ENCODE data around the gene ERGIC1. TPM values are rescaled to one million over a fixed set of nuclear protein-coding genes. Genes with fewer than 3 reads are reported as not detected.
"Not testable (repeated sequence)": the region's sequence is repeated elsewhere in the genome, so short reads cannot be mapped to it uniquely, and the experiment has no call there.

ERGIC1 gene
- polyA plus RNA-seq, 3 donors, result 66.5 to 123 (median 119) TPM

DNA sequence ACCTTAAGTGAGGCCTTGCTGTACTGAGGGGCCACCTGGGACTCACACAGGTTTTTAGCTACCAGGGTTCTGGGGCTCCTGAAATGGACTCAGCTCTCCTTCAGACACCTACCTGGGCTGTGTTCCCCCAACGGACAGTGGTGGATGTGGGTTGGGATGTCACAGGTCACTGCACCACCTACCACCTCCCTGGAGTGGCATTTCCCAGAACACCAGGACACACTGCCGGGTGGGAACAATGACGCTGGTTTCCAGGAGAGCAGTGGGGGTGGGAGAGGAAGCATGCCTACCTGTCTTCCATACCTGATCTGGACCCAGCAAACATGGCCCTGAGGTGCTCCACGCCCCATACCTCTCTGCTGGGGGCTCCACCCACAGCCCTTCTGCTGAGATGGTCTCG, 20.9 kb downstream of the ERGIC1 start:
- 79 to 90% (median 88%) methylated on average over 5 of the region's 5 CpGs for WGBS, 3 donors
- H3K27ac ChIP-seq (ENCODE audit: low read depth, low read length), result no peak overlapping the region

DNA sequence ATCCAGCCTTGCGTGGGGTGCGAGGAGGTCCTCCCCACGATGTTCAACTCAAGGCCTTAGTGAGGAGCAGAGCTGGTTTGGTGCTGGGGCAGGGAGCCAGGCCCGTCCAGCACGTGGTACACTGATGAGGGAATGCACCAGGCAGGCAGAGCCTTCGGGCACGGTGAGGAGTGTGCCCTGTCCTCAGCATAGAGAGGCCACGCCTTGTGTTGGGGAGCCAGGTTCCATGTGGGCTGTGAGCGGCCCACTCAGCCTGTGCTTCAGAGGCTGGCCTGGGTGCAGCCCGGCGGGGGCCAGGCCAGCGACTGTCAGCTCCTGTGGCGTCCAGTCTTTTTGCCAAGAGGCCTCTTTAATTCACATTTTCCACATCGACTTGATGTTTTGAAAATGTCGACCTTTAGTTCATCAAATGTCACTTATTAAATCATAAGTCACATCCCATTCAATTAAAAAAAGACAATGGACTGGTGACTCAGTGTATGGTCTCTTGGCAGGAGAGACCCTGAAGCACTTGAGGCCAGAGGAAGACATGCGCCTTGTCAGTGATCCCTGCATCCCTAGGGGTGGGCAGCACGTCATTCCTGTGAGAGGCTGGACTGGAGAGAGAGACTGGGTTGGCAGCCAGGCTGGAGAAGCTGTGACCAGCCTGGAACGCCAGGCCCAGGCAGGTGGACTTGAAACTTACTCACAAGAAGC, 21.7 kb downstream of the ERGIC1 start:
- WGBS, 3 donors, result 65 to 77% (median 72%) methylated on average over 18 of the region's 18 CpGs
- H3K27ac ChIP-seq (ENCODE audit: low read depth, low read length), result no peak overlapping the region

DNA sequence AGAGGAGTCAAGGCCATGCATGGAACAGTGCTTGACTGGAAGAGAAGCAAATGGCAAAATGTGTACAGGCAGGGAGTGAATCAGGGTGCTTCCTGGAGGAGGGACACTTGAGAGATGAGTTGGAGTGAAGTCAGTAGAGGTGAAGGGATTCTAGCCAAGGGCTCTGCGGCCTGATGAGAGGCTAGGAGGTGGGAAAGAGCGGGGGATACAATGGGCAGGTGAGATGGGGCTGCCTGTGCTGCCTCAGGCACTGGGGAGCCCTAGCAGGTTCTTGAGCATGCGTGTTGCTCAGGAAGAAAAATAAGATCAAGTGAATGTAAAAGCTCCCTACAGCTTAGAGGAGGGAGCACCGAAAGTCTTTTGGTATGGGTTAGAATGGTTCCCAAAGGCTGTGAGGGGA, 22.3 kb downstream of the ERGIC1 start:
- H3K27ac ChIP-seq (ENCODE audit: low read depth, low read length), result no peak overlapping the region
- WGBS, 3 donors, result 96 to 99% (median 98%) methylated on average over 4 of the region's 4 CpGs

DNA sequence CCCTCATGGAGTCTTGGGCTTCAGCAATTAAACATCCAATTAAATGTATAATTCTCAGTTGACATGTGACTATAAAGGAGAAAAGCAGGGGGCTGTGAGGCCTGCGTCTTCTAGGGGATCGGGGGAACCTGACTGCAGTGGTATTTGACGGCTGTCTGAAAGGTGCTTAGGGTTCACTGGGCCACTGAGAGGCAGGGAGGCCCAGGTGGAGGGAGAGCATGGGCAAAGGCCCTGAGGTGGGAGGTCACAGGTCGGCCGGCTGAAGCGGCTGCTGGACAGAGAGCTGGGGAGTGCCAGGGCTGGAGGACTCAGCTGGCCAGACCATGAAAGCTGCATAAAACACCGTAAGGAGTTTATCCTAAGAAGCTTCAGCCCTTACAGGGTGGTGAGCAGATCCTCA, 23.9 kb downstream of the ERGIC1 start:
- 83 to 92% (median 90%) methylated on average over 7 of the region's 7 CpGs for WGBS, 3 donors
- H3K27ac ChIP-seq (ENCODE audit: low read depth, low read length), result peak overlapping the region; percentile 83

DNA sequence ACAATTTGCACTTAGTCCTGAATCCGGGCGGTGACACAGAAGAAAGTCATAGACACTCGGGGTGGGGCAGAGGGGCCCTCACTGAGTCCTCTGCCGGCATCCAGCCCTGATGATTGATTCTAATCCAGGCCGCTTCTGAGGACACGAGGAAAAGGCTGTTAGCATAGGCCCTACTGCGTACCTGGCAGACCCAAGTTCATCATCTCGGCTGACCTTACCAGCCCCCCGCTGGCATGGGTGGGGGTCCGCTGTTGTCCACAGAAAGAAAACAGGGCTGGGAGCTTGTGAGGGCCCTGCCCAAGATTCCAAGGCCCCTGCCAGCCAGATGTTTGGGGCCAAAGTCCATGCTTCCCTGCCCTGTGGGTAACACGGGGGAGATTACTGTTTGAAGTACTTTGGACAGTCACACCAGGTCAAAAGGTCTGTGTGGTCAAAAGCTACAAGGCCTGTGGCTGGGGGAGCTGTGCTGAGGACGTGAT, 24.5 kb downstream of the ERGIC1 start:
- 64 to 75% (median 68%) methylated on average over 12 of the region's 12 CpGs for WGBS, 3 donors
- H3K27ac ChIP-seq (ENCODE audit: low read depth, low read length), result peak overlapping the region; percentile 83

DNA sequence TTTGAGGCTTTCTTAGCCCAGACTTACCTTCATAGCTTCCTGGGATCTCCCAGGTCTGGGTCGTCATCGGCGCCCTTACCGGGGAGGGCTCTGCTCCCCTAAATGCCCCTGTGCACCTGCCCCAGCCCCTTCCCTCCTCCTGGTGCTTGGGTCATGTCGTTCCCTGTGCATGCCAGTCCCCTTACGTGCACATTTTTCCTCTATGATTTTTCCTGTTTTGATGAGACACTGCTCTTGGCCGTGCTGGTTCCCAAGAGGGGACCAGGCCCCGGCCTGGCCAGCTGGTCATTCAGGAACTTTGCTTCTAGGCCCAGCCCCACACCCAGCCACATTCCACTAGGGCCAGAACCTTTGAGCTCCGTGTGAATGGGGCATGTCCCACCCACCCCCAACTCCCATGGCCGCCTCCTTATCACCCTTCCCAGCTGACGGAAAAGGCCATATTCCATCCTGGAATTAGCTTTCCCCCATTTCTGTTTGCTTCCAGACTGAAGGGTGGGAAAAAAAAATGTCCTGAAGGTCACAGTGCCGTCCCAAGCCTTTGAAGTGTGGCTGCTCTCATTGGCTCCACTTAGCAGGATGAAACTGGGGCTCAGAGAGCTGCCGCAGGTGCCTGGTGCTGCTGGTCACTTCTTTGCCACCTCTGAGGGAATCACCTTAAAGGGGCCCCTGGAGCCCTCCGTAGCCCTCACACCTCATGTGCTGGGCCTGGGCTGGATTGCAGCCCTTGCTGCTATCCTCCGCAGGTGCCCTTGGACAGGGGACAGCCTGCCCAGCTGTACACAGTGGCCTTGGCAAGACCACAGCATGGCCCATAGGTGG, 25.1 kb downstream of the ERGIC1 start:
- WGBS, 3 donors, result 39 to 55% (median 50%) methylated on average over 15 of the region's 15 CpGs
- peak overlapping the region; percentile 83 for H3K27ac ChIP-seq (ENCODE audit: low read depth, low read length)

DNA sequence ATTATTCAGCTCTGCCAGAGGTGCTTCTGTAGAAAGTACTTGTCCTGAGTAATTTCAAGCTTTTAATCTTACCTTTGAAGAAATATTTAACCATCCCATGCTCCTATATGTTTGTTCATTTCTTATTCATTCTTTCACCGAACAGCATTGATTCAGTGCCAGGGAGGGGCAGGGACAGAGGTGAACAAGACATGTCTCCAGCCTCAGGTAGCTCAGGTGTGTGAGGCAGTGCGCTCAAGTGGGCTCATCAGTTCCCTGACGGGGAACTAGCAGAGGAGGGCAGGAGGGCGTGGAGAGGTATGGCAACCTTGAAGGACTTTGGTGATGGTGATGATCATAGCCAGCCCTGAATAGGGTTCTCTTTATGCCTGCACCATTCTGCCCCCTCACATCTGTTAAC, 25.9 kb downstream of the ERGIC1 start:
- WGBS, 3 donors, result 66 to 87% (median 83%) methylated on average over 4 of the region's 4 CpGs

DNA sequence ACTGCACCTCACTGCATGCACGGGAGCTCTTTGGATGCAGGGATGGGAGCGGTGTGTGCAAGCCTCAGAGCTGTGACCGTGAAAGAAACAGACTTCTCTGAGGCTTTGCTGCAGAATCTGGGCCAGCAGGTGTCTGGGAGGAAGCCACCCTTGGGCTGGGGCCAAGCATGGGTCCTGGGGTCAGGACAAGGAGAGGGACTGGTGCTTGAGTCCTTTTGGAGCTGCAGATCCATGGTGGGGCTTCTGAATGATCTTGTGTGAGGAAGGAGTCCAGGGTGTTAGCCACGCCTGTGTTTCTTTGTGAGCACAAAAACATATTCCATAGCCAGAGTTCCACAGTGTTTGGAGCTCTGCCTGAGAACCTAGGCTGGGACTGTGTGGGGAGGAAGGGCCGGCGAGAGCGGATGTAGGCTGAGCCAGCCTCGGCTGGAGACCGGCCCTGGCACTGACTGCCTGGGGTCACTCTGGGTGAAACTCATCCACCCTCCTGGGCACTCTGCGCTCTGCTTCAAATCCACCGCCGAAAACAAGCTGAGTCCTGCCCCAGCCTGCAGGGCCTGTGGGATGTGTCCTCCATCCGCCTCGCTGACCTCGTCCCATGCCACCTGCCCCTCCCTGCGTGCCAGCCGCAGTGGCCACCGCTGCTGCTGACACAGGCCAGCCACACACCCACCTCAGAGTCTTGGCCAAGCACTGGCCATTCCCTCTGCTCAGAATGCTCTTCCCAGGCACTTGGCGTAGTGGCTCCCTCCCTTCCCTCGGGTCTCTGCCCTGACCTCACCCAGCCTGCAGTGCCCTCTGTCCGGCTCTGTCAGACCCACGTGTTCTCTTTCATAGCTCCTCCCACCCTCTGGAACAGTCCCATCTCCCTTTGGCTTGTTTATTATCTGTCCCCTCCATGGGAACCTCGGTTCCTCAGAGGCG, 26.7 kb downstream of the ERGIC1 start:
- WGBS, 3 donors, result 35 to 50% (median 43%) methylated on average over 24 of the region's 24 CpGs
- H3K27ac ChIP-seq (ENCODE audit: low read depth, low read length), result peak overlapping the region; percentile 70

More for the DNA sequence above, 25.9 kb downstream of the ERGIC1 start:
- H3K27ac ChIP-seq (ENCODE audit: low read depth, low read length), result peak overlapping the region; percentile 83

DNA sequence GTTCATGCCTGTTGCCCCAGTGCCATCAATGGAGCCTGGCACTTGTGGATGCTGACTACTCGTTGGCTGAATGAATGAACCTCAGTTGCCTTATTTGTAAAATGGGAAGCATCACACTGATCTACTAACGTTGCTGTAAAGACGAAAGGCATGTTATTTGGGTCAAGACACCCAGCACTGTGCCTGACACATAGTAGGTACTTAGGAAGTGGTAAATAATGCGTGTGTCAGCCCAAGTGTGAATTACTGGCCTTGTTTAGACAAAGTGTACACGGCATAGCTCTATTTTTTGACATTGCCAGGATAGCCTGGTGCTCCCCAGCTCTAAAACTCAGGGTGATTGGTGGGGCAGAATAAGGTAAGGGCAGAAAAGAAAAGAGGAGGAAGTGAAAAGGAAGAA, 27.4 kb downstream of the ERGIC1 start:
- 68 to 78% (median 76%) methylated on average over 5 of the region's 5 CpGs for WGBS, 3 donors

DNA sequence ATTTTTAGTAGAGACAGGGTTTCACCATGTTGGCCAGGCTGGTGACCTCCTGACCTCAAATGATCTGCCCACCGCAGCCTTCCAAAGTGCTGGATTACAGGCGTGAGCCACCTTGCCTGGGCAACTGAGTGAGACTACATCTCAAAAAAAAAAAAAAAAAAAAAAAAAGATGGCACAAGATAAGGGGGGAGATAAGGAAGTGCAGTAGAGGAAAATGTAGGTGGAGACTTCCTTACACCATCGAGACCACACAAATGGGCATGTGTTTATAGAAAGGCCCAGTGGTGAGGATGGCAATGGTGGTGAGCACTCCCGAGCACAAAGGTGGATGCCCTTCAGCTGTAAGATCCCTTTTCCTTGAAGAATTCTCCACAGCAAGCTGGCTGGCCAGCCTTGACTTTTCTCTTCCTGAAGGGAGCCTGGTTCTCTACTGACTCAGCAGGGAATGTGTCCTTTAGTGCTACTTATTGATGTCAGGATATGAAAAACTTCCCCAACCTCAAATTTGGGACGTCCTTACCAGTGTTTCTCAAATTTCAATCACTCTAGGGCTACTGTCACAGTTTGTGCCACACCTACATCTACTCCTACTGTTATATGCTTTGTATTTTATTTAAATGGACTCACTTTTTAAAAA, 28.2 kb downstream of the ERGIC1 start:
- WGBS, 3 donors, result 66 to 85% (median 69%) methylated on average over 5 of the region's 5 CpGs
- no peak overlapping the region for H3K27ac ChIP-seq (ENCODE audit: low read depth, low read length)

More for the DNA sequence above, 27.4 kb downstream of the ERGIC1 start:
- peak overlapping the region; percentile 70 for H3K27ac ChIP-seq (ENCODE audit: low read depth, low read length)

DNA sequence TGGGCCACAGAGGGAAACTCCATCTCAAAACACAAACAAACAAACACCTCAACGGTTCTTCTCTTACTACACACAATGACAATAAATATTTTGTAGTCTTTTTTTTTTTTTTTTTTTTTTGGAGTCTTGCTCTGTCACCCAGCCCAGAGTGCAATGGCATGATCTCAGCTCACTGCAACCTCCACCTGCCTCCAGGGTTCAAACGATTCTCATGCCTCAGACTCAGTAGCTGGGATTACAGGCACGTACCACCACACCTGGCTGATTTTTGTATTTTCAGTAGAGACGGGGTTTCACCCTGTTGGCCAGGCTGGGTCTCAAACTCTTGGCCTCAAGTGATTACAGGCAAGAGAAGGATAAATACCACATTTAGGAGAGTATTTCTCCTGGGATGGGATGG, 30.1 kb downstream of the ERGIC1 start:
- WGBS, 3 donors, result 81 to 83% (median 83%) methylated on average over 4 of the region's 4 CpGs
- H3K27ac ChIP-seq (ENCODE audit: low read depth, low read length), result not testable (repeated sequence)

DNA sequence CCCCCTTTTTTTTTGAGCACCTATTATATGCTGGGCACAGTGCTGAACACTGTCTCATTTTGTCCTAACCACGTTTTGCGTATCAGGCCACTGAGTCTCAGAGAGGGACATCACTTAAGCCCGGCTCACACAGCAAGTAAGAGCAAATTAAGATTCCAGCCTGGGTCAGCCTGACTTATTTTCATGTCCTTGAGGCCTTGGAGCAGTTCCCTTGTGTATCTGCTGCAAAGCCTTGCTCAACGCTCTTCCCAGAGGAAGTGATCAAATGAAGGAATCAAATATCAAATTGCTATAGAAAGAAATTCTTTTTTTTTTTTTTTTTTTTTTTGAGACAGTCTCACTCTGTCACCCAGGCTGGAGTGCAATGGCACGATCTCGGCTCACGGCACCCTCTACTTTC, 30.7 kb downstream of the ERGIC1 start:
- WGBS, 3 donors, result 75 to 87% (median 86%) methylated on average over 7 of the region's 7 CpGs
- H3K27ac ChIP-seq (ENCODE audit: low read depth, low read length), result no peak overlapping the region

DNA sequence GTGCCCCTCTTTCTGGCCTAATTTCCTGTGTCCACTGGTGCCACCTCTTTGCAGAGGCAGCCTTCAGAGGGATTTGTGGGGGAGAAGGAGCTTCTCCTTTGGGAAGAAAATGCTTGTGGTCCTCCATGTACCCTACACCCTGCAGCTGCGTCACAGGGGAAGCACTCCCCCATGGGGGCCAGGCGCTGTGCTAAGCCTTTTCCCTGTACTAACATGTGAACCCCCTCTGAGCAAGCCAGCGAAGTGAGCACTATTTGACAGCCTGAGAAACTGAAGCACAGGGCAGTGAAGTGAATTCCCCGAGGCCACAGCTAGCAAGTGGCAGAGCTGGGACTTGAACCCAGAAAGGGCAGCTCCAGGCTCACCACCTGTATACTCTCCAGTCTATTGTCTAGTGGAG, 32.3 kb downstream of the ERGIC1 start:
- WGBS, 3 donors, result 84 to 91% (median 90%) methylated on average over 4 of the region's 4 CpGs
- no peak overlapping the region for H3K27ac ChIP-seq (ENCODE audit: low read depth, low read length)

DNA sequence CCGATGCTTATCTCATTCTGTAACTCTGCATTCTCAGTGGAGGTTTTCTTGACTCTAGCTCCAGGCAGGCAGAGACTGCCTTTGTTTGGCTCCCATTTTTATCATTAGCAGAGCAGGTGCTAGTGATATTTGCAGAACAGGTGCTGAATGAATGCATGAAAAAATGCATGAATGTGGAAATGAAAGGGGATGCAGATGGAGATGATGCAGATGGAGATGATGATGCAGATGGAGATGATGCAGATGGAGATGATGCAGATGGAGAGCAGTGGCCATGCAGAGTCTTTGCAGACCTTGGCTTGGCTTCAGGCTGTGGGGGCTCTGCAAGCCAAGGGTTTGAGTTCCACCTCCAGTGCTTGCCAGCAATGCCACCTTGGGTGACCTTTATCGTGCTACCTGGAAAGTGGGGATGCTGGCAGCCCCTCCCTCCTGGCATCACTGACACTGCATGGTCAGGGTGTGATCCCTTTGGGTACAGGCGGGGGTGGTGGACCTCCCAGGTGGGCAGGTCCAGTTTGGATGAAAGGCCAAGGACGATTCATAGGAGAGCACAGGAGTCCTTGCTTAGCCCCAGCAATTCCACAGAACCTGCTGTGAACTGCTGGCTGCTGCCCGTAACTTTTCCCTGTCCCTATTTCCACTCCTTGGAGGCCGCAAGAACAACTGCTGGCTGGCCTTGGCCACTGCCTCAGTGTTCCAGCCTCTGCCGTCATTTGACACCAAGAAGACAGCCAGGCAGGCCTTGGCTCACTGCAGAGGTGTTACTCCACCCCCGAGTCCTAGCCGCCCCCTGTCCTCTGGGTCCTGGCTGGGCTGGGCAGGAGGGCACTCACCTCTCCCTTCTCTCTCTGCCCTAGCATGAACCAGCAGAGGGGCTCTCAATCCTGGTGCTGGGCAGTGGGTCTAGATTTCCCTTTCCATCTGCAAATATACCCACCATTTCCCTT, 33.0 kb downstream of the ERGIC1 start:
- 43 to 74% (median 74%) methylated on average over 9 of the region's 9 CpGs for WGBS, 3 donors
- no peak overlapping the region for H3K27ac ChIP-seq (ENCODE audit: low read depth, low read length)

DNA sequence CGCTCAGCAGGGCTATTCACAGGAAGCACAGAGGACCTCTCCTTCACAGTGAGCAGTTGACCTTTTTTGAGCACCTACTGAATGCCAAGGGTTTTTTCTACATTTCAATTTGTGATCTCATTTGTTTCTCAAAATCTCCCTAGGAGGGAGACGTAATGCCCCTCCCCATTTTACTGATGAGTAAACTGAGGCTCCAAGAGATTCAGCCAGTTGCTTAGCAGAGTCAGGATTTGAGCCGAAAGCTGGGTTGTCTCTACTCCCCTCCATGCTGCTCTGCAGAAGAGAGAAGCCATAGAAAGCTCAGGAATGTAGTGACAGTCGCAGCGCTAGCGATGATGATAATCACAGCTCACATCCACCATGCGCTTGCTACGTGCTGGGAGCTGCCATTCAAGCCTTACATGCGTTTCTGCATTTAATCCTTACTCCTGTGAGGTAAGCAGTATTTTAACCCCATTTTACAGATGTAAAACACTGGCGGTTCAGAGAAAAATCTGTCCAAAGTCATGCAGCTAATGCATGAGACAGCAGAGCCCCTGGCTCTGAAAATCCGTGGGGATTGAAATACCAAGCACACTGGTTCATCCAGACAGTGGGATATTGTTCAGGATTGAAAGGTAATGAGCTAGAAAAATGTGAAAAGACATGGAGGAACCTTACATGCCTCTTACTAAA, 33.8 kb downstream of the ERGIC1 start:
- WGBS, 3 donors, result 67 to 74% (median 73%) methylated on average over 11 of the region's 11 CpGs
- H3K27ac ChIP-seq (ENCODE audit: low read depth, low read length), result no peak overlapping the region

DNA sequence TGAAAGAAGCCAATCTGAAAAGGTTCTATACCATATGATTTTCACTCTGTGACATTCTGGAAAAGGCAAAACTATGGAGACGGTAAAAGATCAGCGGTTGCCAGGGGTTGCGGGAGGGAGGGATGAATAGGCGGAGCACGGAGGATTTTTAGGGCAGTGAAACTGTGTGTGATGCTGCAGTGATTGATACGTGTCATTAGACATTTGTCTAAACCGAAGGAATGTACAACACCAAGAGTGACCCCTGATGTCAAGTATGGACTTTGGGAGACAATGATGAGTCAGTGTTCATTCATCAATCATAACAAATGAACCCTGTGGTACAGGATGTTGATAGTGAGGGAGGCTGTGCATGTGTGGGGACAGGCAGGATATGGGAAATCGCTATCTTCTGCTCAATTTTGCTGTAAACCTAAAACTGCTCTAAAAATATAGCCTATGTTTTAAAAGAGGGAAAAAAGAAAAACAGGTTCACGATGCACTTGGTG, 34.4 kb downstream of the ERGIC1 start:
- 61 to 84% (median 67%) methylated on average over 9 of the region's 9 CpGs for WGBS, 3 donors
- H3K27ac ChIP-seq (ENCODE audit: low read depth, low read length), result peak overlapping the region; percentile 77

Data from adipose tissue (tissue), 3 donors.